A673 (cell line): Measurements from ENCODE around the gene EFCAB7. TPM values are rescaled to one million over a fixed set of nuclear protein-coding genes. Genes with fewer than 3 reads are reported as not detected.

ENCODE experiments used
- BruUV-seq: library from RNA; stranded (reverse); fragments of 400-500 nt; replicated peaks from 2 replicates; lab custom pipeline; 2021; lab: Mats Ljungman, UMichigan
- CTCF ChIA-PET: fragments of 300-600 bp; sonication (Branson Sonifier 250); formaldehyde crosslinking; loops from one replicate; lab custom pipeline; 2022; ENCODE audit warnings: antibody characterized with exemption; lab: Charles Lee
- POLR2A ChIA-PET: fragments of 300-600 bp; sonication (Branson Sonifier 250); formaldehyde crosslinking; loops from one replicate; lab custom pipeline; 2022; ENCODE audit warnings: antibody characterized with exemption; ENCODE audit not compliant: low non-redundant PET; lab: Charles Lee
- DNase-seq: peaks from one replicate; pipeline ENCODE4 v3.0.0-alpha.2; 2015; ENCODE audit warnings: low spot score
- H3K27ac ChIP-seq: fragments of 200-600 bp; sonication (generic); 2 replicates; pipeline ENCODE4 v1.5.1; 2016; ENCODE audit warnings: mixed run types, low read depth, mild to moderate bottlenecking, mixed read lengths, antibody characterized with exemption, low read length; ENCODE audit not compliant: poor library complexity, severe bottlenecking
- H3K27me3 ChIP-seq: fragments of 200-600 bp; sonication (generic); replicated peaks from 2 replicates; pipeline ENCODE4 v1.6.1; 2017; ENCODE audit warnings: mixed run types, low read depth, mild to moderate bottlenecking, mixed read lengths, antibody characterized with exemption, low read length; ENCODE audit not compliant: insufficient read depth, poor library complexity
- H3K36me3 ChIP-seq: fragments of 200-600 bp; sonication (generic); 2 replicates; pipeline ENCODE4 v1.6.1; 2016; ENCODE audit warnings: mixed run types, mild to moderate bottlenecking, mixed read lengths, antibody characterized with exemption, low read length; ENCODE audit not compliant: insufficient read depth, poor library complexity, severe bottlenecking
- H3K4me1 ChIP-seq: fragments of 200-600 bp; sonication (generic); 2 replicates; pipeline ENCODE4 v1.6.1; 2017; ENCODE audit warnings: mixed run types, mild to moderate bottlenecking, mixed read lengths, antibody characterized with exemption, low read length; ENCODE audit not compliant: insufficient read depth, poor library complexity, severe bottlenecking
- H3K4me3 ChIP-seq: fragments of 200-600 bp; sonication (generic); 2 replicates; pipeline ENCODE4 v1.5.1; 2016; ENCODE audit warnings: low read depth, mixed run types, mild to moderate bottlenecking, mixed read lengths, low read length; ENCODE audit not compliant: poor library complexity, severe bottlenecking
- H3K9me3 ChIP-seq: fragments of 200-600 bp; sonication (generic); 2 replicates; pipeline ENCODE4 v1.6.1; 2016; ENCODE audit warnings: mixed run types, low read depth, mild to moderate bottlenecking, mixed read lengths, antibody characterized with exemption, low read length; ENCODE audit not compliant: poor library complexity, severe bottlenecking
- EZH2 ChIP-seq: fragments of 200-600 bp; sonication (generic); IDR thresholded peaks from 2 replicates; pipeline ENCODE4 v1.6.1; 2017; ENCODE audit warnings: borderline replicate concordance, low read depth, mild to moderate bottlenecking, mixed read lengths, antibody characterized with exemption, low read length; ENCODE audit not compliant: poor library complexity, severe bottlenecking
- intact Hi-C: fragments of 100-400 bp; cut with micrococcal nuclease; formaldehyde crosslinking; loops from one replicate; pipeline ENCODE4 v1.10.0; 2022; ENCODE audit not compliant: unreplicated experiment
- total RNA-seq: library from RNA; stranded (reverse); gene quantifications from 2 replicates; pipeline ENCODE4 v1.2.3, GENCODE V29; 2021
- TF ChIP-seq, protein P1 (sequence below): fragments of 300-800, 200-600 bp; sonication (generic); conservative IDR thresholded peaks from 2 replicates; pipeline ENCODE4 v1.5.1; 2017; ENCODE audit warnings: low read depth, mild to moderate bottlenecking, antibody characterized with exemption, low read length, moderate library complexity, mixed read lengths

Gene EFCAB7
- total RNA-seq, 1 experiment from 2014 or later: 21.6 TPM

- no peak for TF ChIP-seq EZH2
- TF ChIP-seq, protein P1, sequence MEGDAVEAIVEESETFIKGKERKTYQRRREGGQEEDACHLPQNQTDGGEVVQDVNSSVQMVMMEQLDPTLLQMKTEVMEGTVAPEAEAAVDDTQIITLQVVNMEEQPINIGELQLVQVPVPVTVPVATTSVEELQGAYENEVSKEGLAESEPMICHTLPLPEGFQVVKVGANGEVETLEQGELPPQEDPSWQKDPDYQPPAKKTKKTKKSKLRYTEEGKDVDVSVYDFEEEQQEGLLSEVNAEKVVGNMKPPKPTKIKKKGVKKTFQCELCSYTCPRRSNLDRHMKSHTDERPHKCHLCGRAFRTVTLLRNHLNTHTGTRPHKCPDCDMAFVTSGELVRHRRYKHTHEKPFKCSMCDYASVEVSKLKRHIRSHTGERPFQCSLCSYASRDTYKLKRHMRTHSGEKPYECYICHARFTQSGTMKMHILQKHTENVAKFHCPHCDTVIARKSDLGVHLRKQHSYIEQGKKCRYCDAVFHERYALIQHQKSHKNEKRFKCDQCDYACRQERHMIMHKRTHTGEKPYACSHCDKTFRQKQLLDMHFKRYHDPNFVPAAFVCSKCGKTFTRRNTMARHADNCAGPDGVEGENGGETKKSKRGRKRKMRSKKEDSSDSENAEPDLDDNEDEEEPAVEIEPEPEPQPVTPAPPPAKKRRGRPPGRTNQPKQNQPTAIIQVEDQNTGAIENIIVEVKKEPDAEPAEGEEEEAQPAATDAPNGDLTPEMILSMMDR: no peak
- Histone ChIP-seq H3K36me3 (no peaks in the 10 kb centered on the region), H3K4me3 (no peak overlapping the region), H3K27me3 (no peaks in the 10 kb centered on the region), H3K27ac (no peak overlapping the region), H3K9me3 (no peaks in the 10 kb centered on the region), H3K4me1 (no peaks in the 10 kb centered on the region)
- ChIA-PET CTCF (no interaction called here), POLR2A (no interaction called here)
- no peak for DNase-seq
- BruUV-seq: no TSS peak
- intact Hi-C loops: no loop called here
These were observed 87.9 kb downstream of the EFCAB7 start for GRCh38 chr1:63611231-63611630.

GRCh38 chr1:63612564-63612963 lies 89.2 kb downstream of the EFCAB7 start:
- H3K4me1 ChIP-seq: no peaks in the 10 kb centered on the region
- POLR2A ChIA-PET: no interaction called here
- CTCF ChIA-PET: no interaction called here
- intact Hi-C loops: no loop called here
- no peak for DNase-seq
- H3K27me3 ChIP-seq: no peaks in the 10 kb centered on the region
- H3K36me3 ChIP-seq: no peaks in the 10 kb centered on the region
- no peak overlapping the region for H3K4me3 ChIP-seq
- BruUV-seq: no TSS peak
- no peak for TF ChIP-seq EZH2
- TF ChIP-seq, protein P1: no peak
- H3K27ac ChIP-seq: no peak overlapping the region
- no peaks in the 10 kb centered on the region for H3K9me3 ChIP-seq

DNA sequence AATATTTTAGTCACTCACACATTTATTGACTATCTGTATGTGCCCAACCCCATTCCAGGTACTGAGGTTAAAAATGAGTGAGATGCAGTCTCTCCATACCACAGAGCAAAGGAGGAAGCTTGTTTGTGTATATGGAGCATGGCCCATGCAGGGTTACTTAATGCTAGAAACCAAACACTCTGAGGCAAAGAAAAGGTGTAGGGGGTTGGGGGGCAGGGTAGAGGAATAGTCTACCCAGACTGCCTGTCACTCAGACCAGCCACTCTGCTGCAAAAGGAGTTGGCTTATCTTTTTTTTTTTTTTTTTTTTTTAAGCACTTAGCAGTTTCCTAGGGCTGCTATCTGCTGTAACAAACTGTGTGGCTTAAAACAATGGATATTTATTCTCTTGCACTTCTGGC lies 89.6 kb downstream of the EFCAB7 start:
- DNase-seq: no peak
- H3K36me3 ChIP-seq: no peaks in the 10 kb centered on the region
- CTCF ChIA-PET: no interaction called here
- H3K27me3 ChIP-seq: no peaks in the 10 kb centered on the region
- TF ChIP-seq, protein P1: no peak
- TF ChIP-seq EZH2: no peak
- POLR2A ChIA-PET: no interaction called here
- no peak overlapping the region for H3K27ac ChIP-seq
- no TSS peak for BruUV-seq
- no peak overlapping the region for H3K4me3 ChIP-seq
- intact Hi-C loops: no loop called here
- no peaks in the 10 kb centered on the region for H3K9me3 ChIP-seq
- no peaks in the 10 kb centered on the region for H3K4me1 ChIP-seq
